Left colon (tissue), 2 donors: ENCODE measurements around the gene DKK1. TPM values are rescaled to one million over a fixed set of nuclear protein-coding genes. Genes with fewer than 3 reads are reported as not detected.
"Not testable (repeated sequence)": the region's sequence is repeated elsewhere in the genome, so short reads cannot be mapped to it uniquely, and the experiment has no call there.

Experiments used
- ATAC-seq: fragments of 200-7000 bp; cut with Tn5 transposase; one replicate; pipeline ENCODE4 v1.9.1; 2020; ENCODE audit warnings: mild to moderate bottlenecking, moderate library complexity
- DNase-seq, 2 donors: peaks; one replicate each; pipeline ENCODE4 v3.0.0-alpha.2; 2020
- intact Hi-C, 2 donors: fragments of 100-400 bp; cut with DNase I in 1 of 2; cut with micrococcal nuclease in 1 of 2; formaldehyde crosslinking; loops; one replicate each; pipeline versions ENCODE4 v1.11.2 to v1.14.0; 2022; cut with DNase I, micrococcal nuclease
- total RNA-seq, 2 donors: library from RNA; stranded (reverse); fragmentation: NEBNext Ultra II Directional; extraction: Animal tissue kit (Norgen Biotek cat#: 25700); gene quantifications; one replicate each; pipeline ENCODE4 v1.2.1, GENCODE V29; 2021
- donor health status: DM: no; HTN: no; CAD: no.
- donor health status: DM: yes; HTN: yes; CAD: no.

Gene DKK1
- total RNA-seq, 2 donors from 2014 or later = 3.2 TPM; not detected in 1

DNA sequence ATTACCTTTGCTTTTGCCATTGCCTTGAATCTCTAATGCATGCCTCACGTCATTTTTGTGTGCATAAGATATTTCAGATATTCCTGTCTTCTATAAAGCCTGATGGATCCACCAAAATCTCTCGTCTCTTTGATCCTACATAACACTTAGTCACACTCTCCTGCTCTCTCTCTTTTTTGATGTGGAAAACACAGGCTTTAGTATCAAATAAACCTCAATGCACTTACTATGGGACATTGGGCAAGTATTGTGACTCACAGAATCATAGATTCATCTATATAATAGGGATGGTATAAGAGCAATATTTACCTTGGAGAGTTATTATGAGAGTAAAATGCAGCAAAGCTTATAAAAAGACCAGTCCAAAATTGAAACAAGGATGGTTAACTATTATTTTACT lies 39.1 kb downstream of the DKK1 start:
- intact Hi-C loops = no loop called here
- ATAC-seq (no peak), DNase-seq (no peak)

- ATAC-seq (no peak), DNase-seq (no peak)
- intact Hi-C loops = no loop called here
These were observed 39.9 kb downstream of the DKK1 start for GRCh38 chr10:52353960-52354394.

GRCh38 chr10:52357971-52358370 lies 43.9 kb downstream of the DKK1 start:
- no peak for DNase-seq
- ATAC-seq = no peak
- intact Hi-C loops = no loop called here

- intact Hi-C loops = no loop called here
- DNase-seq = no peak
- ATAC-seq = no peak
These were observed 45.4 kb downstream of the DKK1 start for GRCh38 chr10:52359441-52359840.

GRCh38 chr10:52365547-52366432 lies 51.7 kb downstream of the DKK1 start:
- intact Hi-C loops, DNase-seq, ATAC-seq: not testable (repeated sequence)
